Activated T-helper 17 cell treated with anti-CD3 and anti-CD28 coated beads, Interleukin-2, amount 50 U/mL, for 72 hours (primary cell): ENCODE measurements around the gene CALN1. TPM values are rescaled to one million over a fixed set of nuclear protein-coding genes. Genes with fewer than 3 reads are reported as not detected.
"Not testable (repeated sequence)": the region's sequence is repeated elsewhere in the genome, so short reads cannot be mapped to it uniquely, and the experiment has no call there.

ENCODE experiments used
- ATAC-seq: fragments of 150-1000 bp; cut with Tn5 transposase; replicated peaks from 2 replicates; pipeline ENCODE4 v1.10.0; 2021; ENCODE audit warnings: mild to moderate bottlenecking, moderate library complexity
- H3K27ac Mint-ChIP-seq: one replicate; pipeline ENCODE4 v1.8.0; 2022; ENCODE audit warnings: mixed read lengths
- H3K27me3 Mint-ChIP-seq: one replicate; pipeline ENCODE4 v1.8.0; 2022; ENCODE audit warnings: mixed read lengths
- H3K36me3 Mint-ChIP-seq: one replicate; pipeline ENCODE4 v1.8.0; 2022; ENCODE audit warnings: low read depth, mild to moderate bottlenecking, mixed read lengths
- H3K4me1 Mint-ChIP-seq: one replicate; pipeline ENCODE4 v1.8.0; 2022; ENCODE audit warnings: mixed read lengths
- H3K4me3 Mint-ChIP-seq: one replicate; pipeline ENCODE4 v1.8.0; 2022; ENCODE audit warnings: mild to moderate bottlenecking, mixed read lengths
- H3K9me3 Mint-ChIP-seq: one replicate; pipeline ENCODE4 v1.8.0; 2022; ENCODE audit warnings: mixed read lengths
- total RNA-seq, 2 donors: library from RNA; stranded (reverse); gene quantifications; one replicate each; pipeline ENCODE4 v1.2.3, GENCODE V29; 2022

CALN1 gene
- total RNA-seq, 2 donors from 2014 or later = not detected

GRCh38 chr7:72078301-72078700, 333.8 kb downstream of the CALN1 start:
- ATAC-seq = no peak
- H3K36me3 Mint-ChIP-seq = no peaks in the 10 kb centered on the region
- H3K27ac Mint-ChIP-seq = no peak overlapping the region
- H3K4me1 Mint-ChIP-seq = no peaks in the 10 kb centered on the region
- H3K4me3 Mint-ChIP-seq = no peak overlapping the region
- H3K9me3 Mint-ChIP-seq = peaks cover 5% of the 10 kb centered on the region
- no peaks in the 10 kb centered on the region for H3K27me3 Mint-ChIP-seq

GRCh38 chr7:72077786-72078185, 334.4 kb downstream of the CALN1 start:
- no peak overlapping the region for H3K27ac Mint-ChIP-seq
- no peak for ATAC-seq
- peaks cover 8% of the 10 kb centered on the region for H3K9me3 Mint-ChIP-seq
- no peaks in the 10 kb centered on the region for H3K4me1 Mint-ChIP-seq
- H3K36me3 Mint-ChIP-seq = no peaks in the 10 kb centered on the region
- H3K4me3 Mint-ChIP-seq = no peak overlapping the region
- H3K27me3 Mint-ChIP-seq = no peaks in the 10 kb centered on the region

DNA sequence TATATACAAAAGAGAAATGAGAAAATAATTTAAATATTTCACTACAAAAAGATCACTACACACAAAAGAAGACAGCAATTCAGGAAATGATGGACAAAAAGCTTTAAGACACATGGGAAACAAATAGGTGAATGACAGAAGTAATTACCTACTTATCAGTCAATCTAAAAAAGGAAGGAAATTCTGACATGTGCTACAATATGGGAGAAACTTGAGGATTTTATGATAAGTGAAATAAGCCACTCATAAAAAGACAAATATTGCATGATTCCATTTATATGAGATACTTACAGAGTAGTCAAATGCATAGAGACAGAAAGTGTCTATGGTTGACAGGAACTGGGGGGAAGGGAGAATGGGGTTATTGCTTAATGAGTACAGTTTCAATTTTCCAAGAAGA, 339.2 kb downstream of the CALN1 start:
- Mint-ChIP-seq H3K36me3 (no peaks in the 10 kb centered on the region), H3K4me1 (no peaks in the 10 kb centered on the region), H3K9me3 (peaks cover 20% of the 10 kb centered on the region), H3K27ac (no peak overlapping the region), H3K27me3 (no peaks in the 10 kb centered on the region), H3K4me3 (no peak overlapping the region)
- ATAC-seq = no peak

GRCh38 chr7:72069263-72069662, 342.9 kb downstream of the CALN1 start:
- no peak overlapping the region for H3K4me3 Mint-ChIP-seq
- peaks cover 19% of the 10 kb centered on the region for H3K9me3 Mint-ChIP-seq
- H3K27me3 Mint-ChIP-seq = no peaks in the 10 kb centered on the region
- H3K36me3 Mint-ChIP-seq = no peaks in the 10 kb centered on the region
- ATAC-seq = no peak
- H3K27ac Mint-ChIP-seq = no peak overlapping the region
- H3K4me1 Mint-ChIP-seq = no peaks in the 10 kb centered on the region

GRCh38 chr7:72065764-72066163, 346.4 kb downstream of the CALN1 start:
- H3K4me1 Mint-ChIP-seq, ATAC-seq, H3K27ac Mint-ChIP-seq, H3K4me3 Mint-ChIP-seq, H3K36me3 Mint-ChIP-seq, H3K27me3 Mint-ChIP-seq, H3K9me3 Mint-ChIP-seq: not testable (repeated sequence)

- peaks cover 4% of the 10 kb centered on the region for H3K9me3 Mint-ChIP-seq
- no peaks in the 10 kb centered on the region for H3K4me1 Mint-ChIP-seq
- H3K4me3 Mint-ChIP-seq = no peak overlapping the region
- no peaks in the 10 kb centered on the region for H3K27me3 Mint-ChIP-seq
- no peaks in the 10 kb centered on the region for H3K36me3 Mint-ChIP-seq
- H3K27ac Mint-ChIP-seq = no peak overlapping the region
- ATAC-seq = no peak
These were observed 347.2 kb downstream of the CALN1 start for GRCh38 chr7:72064916-72065315.

GRCh38 chr7:72063330-72063729, 348.8 kb downstream of the CALN1 start:
- no peak overlapping the region for H3K27ac Mint-ChIP-seq
- ATAC-seq = no peak
- no peaks in the 10 kb centered on the region for H3K27me3 Mint-ChIP-seq
- H3K4me3 Mint-ChIP-seq = no peak overlapping the region
- H3K9me3 Mint-ChIP-seq = peaks cover 4% of the 10 kb centered on the region
- H3K36me3 Mint-ChIP-seq = no peaks in the 10 kb centered on the region
- no peaks in the 10 kb centered on the region for H3K4me1 Mint-ChIP-seq

- ATAC-seq = no peak
- Mint-ChIP-seq H3K4me3 (no peak overlapping the region), H3K4me1 (no peaks in the 10 kb centered on the region), H3K36me3 (no peaks in the 10 kb centered on the region), H3K9me3 (peaks cover 8% of the 10 kb centered on the region), H3K27me3 (no peaks in the 10 kb centered on the region), H3K27ac (no peak overlapping the region)
These were observed 349.5 kb downstream of the CALN1 start for GRCh38 chr7:72062666-72063065.

- no peak overlapping the region for H3K4me3 Mint-ChIP-seq
- no peak overlapping the region for H3K27ac Mint-ChIP-seq
- H3K4me1 Mint-ChIP-seq = no peaks in the 10 kb centered on the region
- no peak for ATAC-seq
- H3K36me3 Mint-ChIP-seq = no peaks in the 10 kb centered on the region
- no peaks in the 10 kb centered on the region for H3K27me3 Mint-ChIP-seq
- peaks cover 5% of the 10 kb centered on the region for H3K9me3 Mint-ChIP-seq
These were observed 352.2 kb downstream of the CALN1 start for GRCh38 chr7:72059925-72060324.

GRCh38 chr7:72058579-72058978, 353.6 kb downstream of the CALN1 start:
- H3K9me3 Mint-ChIP-seq = peaks cover 10% of the 10 kb centered on the region
- no peak overlapping the region for H3K27ac Mint-ChIP-seq
- no peaks in the 10 kb centered on the region for H3K36me3 Mint-ChIP-seq
- H3K4me3 Mint-ChIP-seq = no peak overlapping the region
- no peaks in the 10 kb centered on the region for H3K27me3 Mint-ChIP-seq
- no peak for ATAC-seq
- no peaks in the 10 kb centered on the region for H3K4me1 Mint-ChIP-seq

DNA sequence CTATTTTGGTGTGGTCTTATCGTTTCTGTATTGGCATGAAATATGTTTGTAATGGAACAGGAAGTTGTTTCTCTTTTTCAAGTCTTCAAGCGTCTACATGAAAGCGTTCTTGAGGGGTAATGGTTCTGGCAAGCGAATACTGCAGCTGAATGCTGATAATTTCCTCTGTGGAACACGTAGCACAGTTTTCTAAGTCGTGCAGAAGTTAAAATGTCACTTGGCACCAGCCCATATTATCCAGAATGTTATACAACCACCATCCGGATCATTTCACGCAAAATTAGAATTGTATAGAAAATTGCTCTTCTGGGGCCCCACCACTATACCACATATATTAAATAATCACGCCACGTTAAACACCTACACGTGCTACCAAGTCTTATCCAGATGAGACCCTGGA, 354.3 kb downstream of the CALN1 start:
- Mint-ChIP-seq H3K9me3 (peaks cover 10% of the 10 kb centered on the region), H3K27ac (no peak overlapping the region), H3K4me3 (no peak overlapping the region), H3K36me3 (no peaks in the 10 kb centered on the region), H3K27me3 (no peaks in the 10 kb centered on the region), H3K4me1 (no peaks in the 10 kb centered on the region)
- ATAC-seq = no peak

- no peaks in the 10 kb centered on the region for H3K36me3 Mint-ChIP-seq
- H3K9me3 Mint-ChIP-seq = peaks cover 10% of the 10 kb centered on the region
- no peak overlapping the region for H3K27ac Mint-ChIP-seq
- no peaks in the 10 kb centered on the region for H3K4me1 Mint-ChIP-seq
- no peak overlapping the region for H3K4me3 Mint-ChIP-seq
- ATAC-seq = no peak
- H3K27me3 Mint-ChIP-seq = no peaks in the 10 kb centered on the region
These were observed 354.9 kb downstream of the CALN1 start for GRCh38 chr7:72057231-72057630.

DNA sequence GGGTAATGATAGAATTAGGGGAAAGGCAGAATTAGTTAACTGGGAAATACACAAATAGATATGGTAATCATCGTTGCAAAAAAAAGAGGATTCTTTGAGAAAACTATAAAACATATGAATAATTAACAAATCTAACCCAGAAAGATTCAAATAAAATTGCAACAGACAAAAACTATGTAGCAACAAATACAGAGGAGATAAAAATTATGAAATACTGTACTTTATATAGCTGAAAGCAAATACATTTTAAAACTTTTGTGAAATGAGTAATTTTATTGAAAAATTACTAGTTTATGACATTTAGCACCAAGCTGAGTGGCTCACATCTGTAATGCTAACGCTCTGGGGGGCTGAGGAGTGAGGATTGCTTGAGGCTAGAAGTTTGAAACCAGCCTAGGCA, 356.7 kb downstream of the CALN1 start:
- H3K36me3 Mint-ChIP-seq = no peaks in the 10 kb centered on the region
- H3K27me3 Mint-ChIP-seq = no peaks in the 10 kb centered on the region
- H3K4me3 Mint-ChIP-seq = no peak overlapping the region
- H3K9me3 Mint-ChIP-seq = peaks cover 10% of the 10 kb centered on the region
- no peaks in the 10 kb centered on the region for H3K4me1 Mint-ChIP-seq
- ATAC-seq = no peak
- H3K27ac Mint-ChIP-seq = no peak overlapping the region

GRCh38 chr7:72053292-72053691, 358.8 kb downstream of the CALN1 start:
- H3K4me1 Mint-ChIP-seq = no peaks in the 10 kb centered on the region
- no peak overlapping the region for H3K27ac Mint-ChIP-seq
- H3K36me3 Mint-ChIP-seq = no peaks in the 10 kb centered on the region
- H3K4me3 Mint-ChIP-seq = no peak overlapping the region
- no peaks in the 10 kb centered on the region for H3K27me3 Mint-ChIP-seq
- ATAC-seq = no peak
- peaks cover 10% of the 10 kb centered on the region for H3K9me3 Mint-ChIP-seq

DNA sequence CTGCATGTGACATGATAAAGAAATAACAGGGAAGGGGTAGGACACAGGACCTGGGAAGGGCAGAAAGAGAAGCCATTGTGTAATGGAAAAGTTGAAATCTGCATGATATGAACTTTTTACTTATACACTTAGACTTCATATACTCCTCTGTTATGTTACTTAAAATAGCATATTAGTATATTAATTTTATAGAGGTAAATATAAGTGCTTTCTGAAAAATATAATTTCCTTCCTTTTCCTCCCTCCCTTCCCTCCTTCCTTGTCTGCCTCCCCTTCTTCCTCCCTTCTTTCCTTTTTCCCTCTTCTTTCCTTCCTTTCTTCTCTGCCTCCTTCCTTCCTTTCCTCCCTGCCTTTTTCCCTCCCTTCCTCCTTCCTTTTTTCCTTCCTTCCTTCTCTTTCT, 363.7 kb downstream of the CALN1 start:
- ATAC-seq = no peak
- Mint-ChIP-seq H3K27me3 (no peaks in the 10 kb centered on the region), H3K27ac (no peak overlapping the region), H3K4me1 (no peaks in the 10 kb centered on the region), H3K9me3 (peaks cover 6% of the 10 kb centered on the region), H3K36me3 (no peaks in the 10 kb centered on the region), H3K4me3 (no peak overlapping the region)

GRCh38 chr7:72042855-72043254, 369.3 kb downstream of the CALN1 start:
- H3K27me3 Mint-ChIP-seq = no peaks in the 10 kb centered on the region
- H3K27ac Mint-ChIP-seq = no peak overlapping the region
- H3K4me3 Mint-ChIP-seq = no peak overlapping the region
- H3K36me3 Mint-ChIP-seq = no peaks in the 10 kb centered on the region
- ATAC-seq = no peak
- H3K9me3 Mint-ChIP-seq = peaks cover 10% of the 10 kb centered on the region
- no peaks in the 10 kb centered on the region for H3K4me1 Mint-ChIP-seq
